Activated CD4-positive, alpha-beta T cell treated with anti-CD3 and anti-CD28 coated beads for 4 hours (primary cell): ENCODE measurements around the gene GEMIN7.

Experiments used
- DNase-seq, 2 donors: peaks; one replicate each; pipeline ENCODE4 v3.0.0-alpha.2; 2020

The GEMIN7 gene

GRCh38 chr19:45133661-45134060 lies 54.6 kb downstream of the GEMIN7 start:
- no peak for DNase-seq

- DNase-seq: no peak
Observed at GRCh38 chr19:45135176-45135885, 56.3 kb downstream of the GEMIN7 start.

- DNase-seq: no peak
Observed at GRCh38 chr19:45136507-45137178, 57.6 kb downstream of the GEMIN7 start.

GRCh38 chr19:45137179-45137761 lies 58.2 kb downstream of the GEMIN7 start:
- DNase-seq: no peak

- no peak for DNase-seq
Observed at GRCh38 chr19:45138303-45138751, 59.3 kb downstream of the GEMIN7 start.

GRCh38 chr19:45139286-45140143 lies 60.5 kb downstream of the GEMIN7 start:
- DNase-seq: no peak

- DNase-seq: no peak
Observed at GRCh38 chr19:45140144-45140503, 61.1 kb downstream of the GEMIN7 start.

GRCh38 chr19:45140533-45140932 lies 61.5 kb downstream of the GEMIN7 start:
- DNase-seq: no peak
